ENCODE results near the gene TPSG1.
"Not testable (repeated sequence)": the region's sequence is repeated elsewhere in the genome, so short reads cannot be mapped to it uniquely, and the experiment has no call there.

The TPSG1 gene

DNA sequence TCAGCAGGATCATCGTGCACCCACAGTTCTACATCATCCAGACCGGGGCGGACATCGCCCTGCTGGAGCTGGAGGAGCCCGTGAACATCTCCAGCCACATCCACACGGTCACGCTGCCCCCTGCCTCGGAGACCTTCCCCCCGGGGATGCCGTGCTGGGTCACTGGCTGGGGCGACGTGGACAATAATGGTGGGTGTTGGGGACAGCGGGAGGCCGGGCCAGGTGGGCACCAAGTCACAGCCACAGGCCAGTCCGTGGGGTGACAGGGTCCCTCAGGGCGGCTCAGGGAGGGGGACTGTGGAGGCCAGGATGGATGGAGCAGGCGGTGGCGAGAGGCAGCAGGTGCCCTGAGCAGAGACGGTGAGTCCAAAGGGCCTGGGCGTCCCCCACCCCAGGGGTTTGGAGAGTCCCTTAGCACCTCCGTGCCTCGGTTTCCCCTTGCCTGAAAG lies 31.8 kb upstream of the TPSG1 start:
- no peak for DNase-seq (ENCODE audit: extremely low read depth, low read depth)
- no peak overlapping the region for H3K4me3 ChIP-seq (replicated peaks; ENCODE audit: low read depth, low read length)
- TF ChIP-seq, protein P1, sequence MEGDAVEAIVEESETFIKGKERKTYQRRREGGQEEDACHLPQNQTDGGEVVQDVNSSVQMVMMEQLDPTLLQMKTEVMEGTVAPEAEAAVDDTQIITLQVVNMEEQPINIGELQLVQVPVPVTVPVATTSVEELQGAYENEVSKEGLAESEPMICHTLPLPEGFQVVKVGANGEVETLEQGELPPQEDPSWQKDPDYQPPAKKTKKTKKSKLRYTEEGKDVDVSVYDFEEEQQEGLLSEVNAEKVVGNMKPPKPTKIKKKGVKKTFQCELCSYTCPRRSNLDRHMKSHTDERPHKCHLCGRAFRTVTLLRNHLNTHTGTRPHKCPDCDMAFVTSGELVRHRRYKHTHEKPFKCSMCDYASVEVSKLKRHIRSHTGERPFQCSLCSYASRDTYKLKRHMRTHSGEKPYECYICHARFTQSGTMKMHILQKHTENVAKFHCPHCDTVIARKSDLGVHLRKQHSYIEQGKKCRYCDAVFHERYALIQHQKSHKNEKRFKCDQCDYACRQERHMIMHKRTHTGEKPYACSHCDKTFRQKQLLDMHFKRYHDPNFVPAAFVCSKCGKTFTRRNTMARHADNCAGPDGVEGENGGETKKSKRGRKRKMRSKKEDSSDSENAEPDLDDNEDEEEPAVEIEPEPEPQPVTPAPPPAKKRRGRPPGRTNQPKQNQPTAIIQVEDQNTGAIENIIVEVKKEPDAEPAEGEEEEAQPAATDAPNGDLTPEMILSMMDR (IDR thresholded peaks at IDR 0.05; ENCODE audit: low read depth, low read length, missing control alignments), result no peak

DNA sequence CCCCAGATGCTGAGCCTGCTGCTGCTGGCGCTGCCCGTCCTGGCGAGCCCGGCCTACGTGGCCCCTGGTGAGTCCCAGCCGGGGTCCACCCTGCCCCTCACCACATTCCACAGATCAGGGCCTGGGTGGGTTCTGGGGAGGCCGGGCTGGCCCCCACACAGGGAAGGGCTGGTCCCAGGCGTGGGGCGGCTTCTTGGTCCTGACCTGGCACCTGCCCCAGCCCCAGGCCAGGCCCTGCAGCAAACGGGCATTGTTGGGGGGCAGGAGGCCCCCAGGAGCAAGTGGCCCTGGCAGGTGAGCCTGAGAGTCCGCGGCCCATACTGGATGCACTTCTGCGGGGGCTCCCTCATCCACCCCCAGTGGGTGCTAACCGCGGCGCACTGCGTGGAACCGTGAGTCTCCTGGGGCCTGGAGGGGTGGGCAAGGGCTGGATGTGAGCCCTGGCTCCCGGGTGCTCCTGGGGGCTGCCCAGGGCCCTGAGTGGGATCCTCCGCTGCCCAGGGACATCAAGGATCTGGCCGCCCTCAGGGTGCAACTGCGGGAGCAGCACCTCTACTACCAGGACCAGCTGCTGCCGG lies 31.3 kb upstream of the TPSG1 start:
- H3K4me3 ChIP-seq (replicated peaks; ENCODE audit: low read depth, low read length); DNase-seq (ENCODE audit: extremely low read depth, low read depth): not testable (repeated sequence)

DNA sequence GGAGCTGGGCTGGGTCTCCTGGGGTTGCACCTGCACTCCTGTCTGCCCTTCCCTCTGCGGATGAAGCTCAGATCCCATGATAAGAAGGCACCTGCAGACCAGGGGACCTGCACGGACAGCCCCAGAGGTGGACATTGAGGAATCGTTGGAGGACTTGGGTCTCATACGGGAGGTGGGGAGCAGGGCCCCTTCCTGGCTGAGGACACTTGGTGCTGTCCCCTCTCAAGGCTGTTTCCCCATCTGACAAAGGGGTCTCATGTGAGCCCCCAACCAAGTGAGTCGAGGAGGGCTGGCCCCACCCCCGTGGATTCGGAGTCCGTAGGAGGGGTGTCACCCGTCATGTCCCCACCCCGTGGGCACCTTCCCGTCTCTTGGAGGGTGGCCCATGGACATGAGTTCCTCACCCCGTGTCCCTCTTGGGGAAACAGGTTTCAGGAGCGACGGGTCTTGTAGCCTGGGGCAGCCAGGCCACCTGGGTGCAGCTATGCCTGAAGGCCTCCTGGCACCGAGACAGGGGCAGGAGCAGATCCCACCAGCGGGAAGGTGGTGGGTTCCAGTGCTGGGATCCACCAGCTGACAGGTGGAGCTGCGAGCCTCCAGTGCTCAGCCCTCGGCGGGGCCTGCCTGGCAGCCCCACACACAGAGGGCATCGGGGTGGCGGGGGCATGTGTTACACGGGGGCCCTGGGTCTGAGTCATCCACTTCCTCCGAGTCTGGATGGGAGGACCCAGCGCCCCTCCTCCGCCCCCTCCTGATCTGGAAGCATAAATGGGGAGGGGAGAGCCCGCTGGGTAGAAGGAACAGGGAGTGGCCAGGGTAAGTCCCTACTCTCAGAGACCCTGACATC lies 30.4 kb upstream of the TPSG1 start, which contains the start of gene TPSD1:
TSS of gene TPSD1 (plus strand) at position 794 of the 847 bp plus-strand sequence. CDS start 212 bp downstream, outside the sequence.
- not testable (repeated sequence) for DNase-seq (ENCODE audit: extremely low read depth, low read depth); H3K4me3 ChIP-seq (replicated peaks; ENCODE audit: low read depth, low read length)

DNA sequence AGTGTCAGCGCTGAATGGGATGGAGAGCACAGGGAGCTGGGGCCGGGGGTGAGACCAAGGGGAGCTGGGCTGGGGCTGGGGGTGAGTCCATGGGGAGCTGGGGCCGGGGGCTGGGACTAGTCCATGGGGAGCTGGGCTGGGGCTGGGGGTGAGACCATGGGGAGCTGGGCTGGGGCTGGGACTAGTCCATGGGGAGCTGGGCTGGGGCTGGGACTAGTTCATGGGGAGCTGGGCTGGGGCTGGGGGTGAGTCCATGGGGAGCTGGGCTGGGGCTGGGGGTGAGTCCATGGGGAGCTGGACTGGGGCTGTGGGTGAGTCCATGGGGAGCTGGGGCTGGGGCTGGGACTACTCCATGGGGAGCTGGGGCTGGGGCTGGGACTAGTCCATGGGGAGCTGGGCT lies 29.8 kb upstream of the TPSG1 start:
- DNase-seq (ENCODE audit: extremely low read depth, low read depth); H3K4me3 ChIP-seq (replicated peaks; ENCODE audit: low read depth, low read length): not testable (repeated sequence)

DNA sequence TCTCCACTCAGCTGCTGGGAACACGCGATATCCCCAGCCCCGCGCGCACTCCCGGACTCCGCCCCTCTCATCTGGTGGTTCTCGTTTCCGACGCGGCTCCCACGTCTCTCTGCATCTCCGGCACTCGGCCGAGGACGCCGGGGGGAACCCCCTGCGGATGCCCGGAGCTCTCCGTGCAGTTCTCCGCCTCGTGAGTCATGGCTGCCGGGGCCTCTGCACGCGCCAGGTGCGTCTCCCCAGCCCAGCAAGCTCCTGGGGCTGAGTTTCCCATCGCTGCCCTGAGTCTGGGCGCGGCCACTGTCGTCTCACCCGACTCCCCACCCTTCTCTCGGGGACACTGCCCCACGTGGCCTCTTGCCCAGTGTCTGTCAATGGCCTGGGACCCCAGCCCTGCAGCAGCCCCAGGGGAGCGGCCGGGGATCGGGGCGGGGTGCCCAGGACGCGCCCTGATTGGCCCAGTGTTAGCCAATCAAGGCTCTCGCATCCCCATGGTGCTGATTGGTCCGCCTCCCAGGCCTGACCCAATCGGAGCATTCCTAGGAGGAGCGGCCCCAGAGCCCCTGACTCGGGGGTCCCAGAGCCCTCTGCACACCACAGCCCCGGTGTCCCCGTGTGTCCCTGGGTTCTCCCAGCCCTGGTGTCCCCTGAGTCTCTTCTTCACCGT lies 28.8 kb upstream of the TPSG1 start:
- not testable (repeated sequence) for DNase-seq (ENCODE audit: extremely low read depth, low read depth); H3K4me3 ChIP-seq (replicated peaks; ENCODE audit: low read depth, low read length)

DNA sequence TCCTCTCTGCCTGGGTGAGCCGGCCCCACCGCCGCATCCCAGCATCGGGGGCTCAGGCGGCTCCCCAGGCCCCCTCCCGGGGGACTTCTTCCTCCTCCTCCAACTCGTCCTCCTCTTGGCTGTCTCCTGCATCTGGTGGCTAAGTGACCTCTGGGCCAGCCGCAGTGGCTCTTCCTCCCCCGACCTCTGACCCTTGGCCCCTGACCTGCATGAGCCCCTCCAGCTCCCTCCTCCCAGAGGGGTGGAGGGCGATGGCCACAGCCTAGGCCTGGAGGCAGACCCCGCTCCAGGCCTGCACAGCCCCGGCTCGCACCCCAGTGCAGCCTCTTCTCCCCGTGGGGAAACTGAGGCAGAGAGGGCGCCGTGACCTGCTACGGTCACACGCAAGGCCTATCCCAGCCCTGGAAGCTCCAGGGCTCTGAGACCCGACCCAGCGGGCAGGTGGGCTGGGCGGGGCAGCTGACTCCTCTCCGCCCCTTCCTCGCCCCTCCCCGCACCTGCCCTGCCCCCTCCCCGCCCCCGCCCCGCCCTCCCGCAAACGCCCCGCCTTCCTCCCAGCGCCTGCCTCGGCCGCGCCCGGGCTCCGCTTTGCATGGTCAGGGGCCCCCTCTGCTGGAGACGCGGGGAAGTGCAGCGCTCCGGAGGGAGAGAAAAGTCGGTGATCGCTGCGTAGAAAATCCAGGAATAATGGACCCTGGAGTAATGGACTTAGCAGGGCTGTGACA lies 24.1 kb upstream of the TPSG1 start:
- DNase-seq (ENCODE audit: extremely low read depth, low read depth); H3K4me3 ChIP-seq (replicated peaks; ENCODE audit: low read depth, low read length): not testable (repeated sequence)

DNA sequence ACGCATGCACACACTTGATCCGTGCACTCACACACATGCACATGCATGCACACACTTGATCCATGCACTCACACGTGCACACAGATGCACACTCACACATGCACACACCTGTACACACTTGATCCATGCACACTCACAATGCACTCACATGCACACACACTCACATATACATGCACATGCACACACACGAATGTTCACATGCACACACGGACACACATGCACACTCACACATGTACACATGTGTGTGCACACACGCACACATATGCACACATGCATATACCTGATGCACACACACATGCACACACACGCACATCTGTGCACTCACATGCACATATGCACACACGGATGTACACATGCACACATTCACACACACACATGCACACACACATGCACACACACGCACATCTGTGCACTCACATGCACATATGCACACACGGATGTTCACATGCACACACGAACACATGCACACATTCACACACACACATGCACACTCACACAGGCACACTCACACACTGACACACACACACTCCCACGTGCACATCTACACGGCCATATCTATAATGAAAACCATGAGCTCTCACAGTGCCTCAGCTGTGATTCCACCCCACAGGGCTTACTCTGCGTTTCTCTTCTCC lies 23.0 kb upstream of the TPSG1 start:
- not testable (repeated sequence) for H3K4me3 ChIP-seq (replicated peaks; ENCODE audit: low read depth, low read length); DNase-seq (ENCODE audit: extremely low read depth, low read depth)

DNA sequence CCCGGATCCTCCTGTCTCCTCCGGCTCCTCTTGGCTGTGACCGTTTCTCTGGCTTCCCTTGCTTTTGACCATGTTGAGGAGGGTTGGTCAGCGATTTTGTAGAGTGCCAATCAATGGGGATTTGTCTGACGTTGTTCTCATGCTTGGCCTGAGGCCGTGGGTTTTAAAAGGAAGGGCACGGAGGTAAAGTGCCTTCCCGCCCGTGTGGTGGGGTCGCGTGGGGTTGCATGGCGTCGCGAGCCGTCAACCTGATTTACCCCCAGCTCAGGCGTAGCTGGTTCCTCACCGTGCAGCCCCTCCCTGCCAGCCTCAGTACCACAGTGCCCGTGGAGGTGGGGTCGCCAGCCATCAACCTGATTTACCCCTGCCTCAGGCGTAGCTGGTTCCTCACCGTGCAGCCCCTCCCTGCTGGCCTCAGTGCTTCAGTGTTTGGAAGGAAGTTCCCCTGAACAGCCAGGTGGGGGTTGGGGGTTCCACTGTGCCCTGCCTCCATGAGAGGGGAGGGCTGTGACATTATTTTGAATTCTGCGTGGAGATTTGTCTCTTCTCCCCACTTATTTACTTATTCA lies 20.5 kb upstream of the TPSG1 start:
- TF ChIP-seq, protein P1 (IDR thresholded peaks at IDR 0.05; ENCODE audit: low read depth, low read length, missing control alignments), result no peak
- no peak for DNase-seq (ENCODE audit: extremely low read depth, low read depth)

DNA sequence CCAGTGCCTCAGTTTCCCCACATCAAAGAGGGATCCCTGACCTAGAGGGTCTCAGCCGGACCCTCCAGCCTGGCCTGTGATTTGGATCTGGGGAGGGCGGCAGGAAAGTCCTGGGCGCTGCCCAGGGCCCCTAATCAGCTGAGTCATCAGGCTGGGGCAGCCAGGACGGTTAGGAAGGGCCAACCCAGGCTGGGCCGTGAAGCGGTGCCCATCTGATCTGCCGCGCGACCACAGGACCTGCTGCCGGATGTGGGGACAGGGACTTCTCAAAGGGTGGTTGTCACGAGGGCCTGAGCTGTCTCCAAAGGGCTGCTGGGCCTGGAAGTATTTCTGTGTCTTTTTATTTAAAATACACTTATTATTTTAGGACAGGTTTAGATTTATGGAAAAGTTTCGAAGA lies 19.8 kb upstream of the TPSG1 start:
- TF ChIP-seq, protein P1 (IDR thresholded peaks at IDR 0.05; ENCODE audit: low read depth, low read length, missing control alignments), result no peak
- no peak overlapping the region for H3K4me3 ChIP-seq (replicated peaks; ENCODE audit: low read depth, low read length)
- no peak for DNase-seq (ENCODE audit: extremely low read depth, low read depth)

More for the DNA sequence above, 20.5 kb upstream of the TPSG1 start:
- H3K4me3 ChIP-seq (replicated peaks; ENCODE audit: low read depth, low read length), result no peak overlapping the region

DNA sequence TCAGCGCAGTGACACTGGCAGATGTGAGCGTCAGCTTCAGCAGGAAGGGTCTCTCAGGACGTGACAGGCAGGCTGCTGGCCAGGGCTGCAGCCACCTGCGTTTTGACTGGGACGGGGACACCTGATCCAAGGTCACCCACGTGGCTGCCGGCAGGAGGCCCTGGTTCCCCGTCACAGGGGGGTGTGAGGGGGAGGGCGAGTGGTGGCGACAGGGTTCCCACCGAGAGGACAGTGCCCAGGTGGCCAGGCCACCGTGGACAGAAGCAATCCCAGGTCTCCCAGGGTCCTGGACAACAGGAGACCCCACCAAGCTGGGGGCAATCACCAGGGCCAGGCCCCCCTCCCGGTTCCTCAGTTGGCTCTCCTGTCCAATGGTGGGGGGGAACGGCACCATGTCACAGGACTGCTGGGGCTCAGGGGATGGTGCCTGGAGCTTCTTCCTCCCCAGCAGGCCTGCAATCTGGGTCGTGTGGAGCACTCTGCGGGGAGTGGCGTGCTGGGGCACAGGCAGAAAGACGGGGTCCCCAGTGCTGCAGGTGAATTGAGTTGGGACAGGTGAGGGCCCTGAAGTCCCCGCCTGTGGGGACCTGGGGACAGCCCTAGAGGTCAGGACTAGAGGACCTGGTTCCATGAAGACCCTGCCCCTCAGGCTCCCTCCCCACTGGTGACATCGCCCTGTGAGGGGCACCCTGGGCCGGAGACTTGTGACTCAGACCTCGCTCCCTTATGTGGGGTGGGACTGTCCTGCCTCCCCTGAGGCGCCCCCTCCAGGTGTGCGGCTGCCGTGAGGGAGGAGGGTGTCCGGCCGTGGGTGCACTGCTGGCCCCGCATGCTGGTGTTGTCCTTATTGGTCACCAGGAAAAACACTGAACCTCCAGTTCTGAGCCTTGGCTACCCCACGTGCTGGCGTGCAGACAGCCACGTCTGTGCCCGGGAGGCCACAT lies 19.1 kb upstream of the TPSG1 start:
- H3K4me3 ChIP-seq (replicated peaks; ENCODE audit: low read depth, low read length); DNase-seq (ENCODE audit: extremely low read depth, low read depth): not testable (repeated sequence)

DNA sequence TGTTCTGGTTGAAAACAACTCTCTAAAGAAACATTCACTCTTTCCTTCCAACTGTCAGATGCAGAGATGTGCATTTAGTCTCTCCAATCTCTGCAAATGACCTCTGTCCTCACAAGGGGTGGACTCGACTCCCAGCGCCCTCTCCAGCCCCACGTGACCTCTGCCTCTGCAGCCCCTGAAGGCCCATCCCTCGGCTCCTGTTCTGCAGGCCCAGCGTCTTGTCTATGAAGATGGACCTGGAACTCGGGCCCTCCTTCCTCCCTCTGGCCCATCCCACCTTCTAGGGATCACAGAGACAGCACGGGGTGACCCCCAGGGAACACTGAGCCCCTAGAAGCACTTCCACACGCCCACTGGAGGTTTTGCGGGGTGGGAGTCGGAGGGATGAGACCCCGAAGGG lies 18.3 kb upstream of the TPSG1 start:
- DNase-seq (ENCODE audit: extremely low read depth, low read depth); H3K4me3 ChIP-seq (replicated peaks; ENCODE audit: low read depth, low read length): not testable (repeated sequence)

DNA sequence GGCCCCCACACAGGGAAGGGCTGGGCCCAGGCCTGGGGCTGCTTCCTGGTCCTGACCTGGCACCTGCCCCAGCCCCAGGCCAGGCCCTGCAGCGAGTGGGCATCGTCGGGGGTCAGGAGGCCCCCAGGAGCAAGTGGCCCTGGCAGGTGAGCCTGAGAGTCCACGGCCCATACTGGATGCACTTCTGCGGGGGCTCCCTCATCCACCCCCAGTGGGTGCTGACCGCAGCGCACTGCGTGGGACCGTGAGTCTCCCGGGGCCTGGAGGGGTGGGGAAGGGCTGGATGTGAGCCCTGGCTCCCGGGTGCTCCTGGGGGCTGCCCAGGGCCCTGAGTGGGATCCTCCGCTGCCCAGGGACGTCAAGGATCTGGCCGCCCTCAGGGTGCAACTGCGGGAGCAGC lies 16.0 kb upstream of the TPSG1 start:
- DNase-seq (ENCODE audit: extremely low read depth, low read depth); H3K4me3 ChIP-seq (replicated peaks; ENCODE audit: low read depth, low read length): not testable (repeated sequence)
